G401 (cell line): Measurements from ENCODE around the gene NARS2. TPM values are rescaled to one million over a fixed set of nuclear protein-coding genes. Genes with fewer than 3 reads are reported as not detected.

Source experiments
- DNase-seq: peaks from one replicate; pipeline ENCODE4 v3.0.0-alpha.2; 2015; ENCODE audit warnings: low spot score
- in situ Hi-C: cut with HindIII; loops from 2 replicates; pipeline ENCODE4 v1.10.0; 2016; ENCODE audit warnings: low sequenced_read_pairs, mixed read lengths
- total RNA-seq: library from RNA; depleted of rRNA; stranded (reverse); fragments of >200 nt; shearing (Covaris generic); gene quantifications from 2 replicates; pipeline ENCODE4 v1.2.3, GENCODE V29; 2014; rRNA removed

NARS2 gene
- total RNA-seq, 1 experiment from 2014 or later = 54.9 TPM

DNA sequence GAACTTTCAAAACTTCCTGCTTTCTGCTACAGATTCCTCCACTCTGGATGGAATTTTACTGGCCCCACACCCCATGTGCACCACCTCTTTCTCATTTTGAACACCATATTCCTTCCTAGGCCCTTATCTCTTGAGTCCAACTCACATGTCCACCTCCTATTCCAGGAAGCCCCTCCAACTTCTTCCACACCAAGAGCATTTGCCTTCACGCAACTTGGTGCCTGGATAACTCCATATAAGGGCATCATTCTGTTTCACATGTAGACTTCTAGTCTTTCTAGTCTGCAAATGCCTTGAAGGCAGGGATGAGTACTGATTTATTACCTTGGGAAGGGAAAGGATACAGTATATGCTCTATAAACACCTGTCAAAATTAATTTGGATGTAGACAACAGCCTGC lies 174.5 kb downstream of the NARS2 start:
- no peak for DNase-seq
- in situ Hi-C loops = no loop called here

DNA sequence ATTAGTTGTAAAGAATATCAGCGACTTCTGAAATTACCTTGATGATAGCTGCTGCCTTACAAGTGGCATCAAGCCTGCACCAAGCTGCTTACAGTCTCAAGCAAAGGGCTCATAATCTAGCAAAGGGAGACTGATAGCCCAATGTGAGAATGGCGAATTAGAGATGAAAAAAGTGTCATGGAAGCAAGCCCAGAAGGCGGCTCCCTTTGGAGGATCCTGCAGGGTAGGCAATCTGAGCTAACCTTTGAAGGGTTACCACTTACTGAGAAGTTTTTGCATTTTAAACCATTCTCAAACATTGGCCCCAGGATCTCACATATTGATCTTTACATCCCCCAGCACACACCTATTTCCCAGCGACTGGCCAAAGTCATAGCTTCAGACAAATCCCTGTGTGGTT lies 175.5 kb downstream of the NARS2 start:
- in situ Hi-C loops = no loop called here
- DNase-seq = no peak

DNA sequence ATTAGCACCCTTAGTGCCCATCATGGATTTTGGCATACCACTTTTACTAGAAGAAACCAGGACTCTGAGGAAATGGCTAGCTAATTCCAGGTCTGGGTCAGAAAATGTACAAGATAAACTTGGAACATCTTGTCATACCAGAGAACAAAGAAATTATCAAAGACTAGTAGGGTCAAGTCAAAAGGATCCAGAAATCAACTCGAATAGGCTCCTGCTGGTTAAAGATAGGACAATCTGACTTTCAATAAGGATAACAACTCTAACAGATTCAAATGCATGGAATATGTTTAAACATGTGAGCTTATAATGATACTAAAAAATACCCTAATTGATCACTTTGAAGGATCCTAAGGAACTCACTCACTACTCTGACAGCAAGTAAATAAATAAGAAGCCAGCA lies 175.9 kb downstream of the NARS2 start:
- in situ Hi-C loops = no loop called here
- DNase-seq = no peak

DNA sequence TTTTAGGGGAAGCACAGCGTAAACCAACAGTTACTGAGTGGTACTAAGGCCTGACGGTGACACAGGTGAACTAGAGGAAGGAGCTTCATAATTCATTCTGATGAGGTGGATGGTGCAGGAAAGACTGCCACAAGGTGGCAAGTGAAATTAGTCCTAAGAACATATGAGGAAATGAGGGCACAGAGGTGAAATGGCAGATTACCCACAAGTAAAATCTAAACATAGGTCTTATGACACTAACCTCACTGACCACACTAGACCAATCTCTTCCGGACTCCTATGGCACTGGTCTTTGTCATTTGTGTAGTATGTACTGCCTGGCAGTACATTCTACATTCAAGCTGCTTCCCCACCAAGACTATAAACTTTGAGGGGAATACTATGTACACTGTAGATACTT lies 177.3 kb downstream of the NARS2 start:
- no peak for DNase-seq
- in situ Hi-C loops = no loop called here

DNA sequence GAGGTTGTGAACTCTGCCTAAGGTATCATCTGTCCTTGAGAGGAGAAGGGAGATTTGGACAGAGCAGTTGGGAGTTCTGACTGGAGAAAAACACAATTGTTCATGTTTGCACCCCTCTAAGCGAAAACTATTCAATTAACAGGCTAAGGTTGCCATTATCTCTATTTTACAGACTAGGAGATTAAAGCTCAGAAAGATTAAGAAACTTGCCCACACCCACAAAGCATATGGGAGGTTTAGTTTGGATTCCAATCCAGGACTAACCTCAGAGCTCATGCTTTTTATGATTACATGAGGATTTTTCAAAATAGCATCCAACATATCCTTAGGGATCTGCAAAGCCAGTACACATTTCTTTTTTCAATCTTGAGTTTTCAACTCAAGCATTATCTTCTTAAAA lies 179.1 kb downstream of the NARS2 start:
- in situ Hi-C loops = no loop called here
- no peak for DNase-seq

DNA sequence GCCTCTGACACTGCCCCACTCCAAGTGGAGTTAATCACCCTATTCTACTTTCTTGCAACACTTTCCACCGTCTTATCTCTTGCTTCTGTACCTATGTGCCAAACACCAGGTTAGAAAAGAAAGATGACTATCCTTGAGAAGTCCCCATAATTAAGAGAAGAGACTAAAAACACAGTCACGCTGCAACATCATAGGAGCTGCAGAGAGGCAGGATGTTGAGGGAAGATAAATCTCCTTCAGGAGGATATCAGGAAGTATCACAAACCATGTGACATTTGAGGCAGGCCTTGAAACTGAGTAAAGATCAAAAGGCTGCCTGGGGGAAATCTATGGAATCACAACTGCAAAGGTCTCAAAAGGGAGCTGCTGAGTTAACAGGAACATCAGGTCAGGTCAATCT lies 181.8 kb downstream of the NARS2 start:
- no peak for DNase-seq
- in situ Hi-C loops = no loop called here

DNA sequence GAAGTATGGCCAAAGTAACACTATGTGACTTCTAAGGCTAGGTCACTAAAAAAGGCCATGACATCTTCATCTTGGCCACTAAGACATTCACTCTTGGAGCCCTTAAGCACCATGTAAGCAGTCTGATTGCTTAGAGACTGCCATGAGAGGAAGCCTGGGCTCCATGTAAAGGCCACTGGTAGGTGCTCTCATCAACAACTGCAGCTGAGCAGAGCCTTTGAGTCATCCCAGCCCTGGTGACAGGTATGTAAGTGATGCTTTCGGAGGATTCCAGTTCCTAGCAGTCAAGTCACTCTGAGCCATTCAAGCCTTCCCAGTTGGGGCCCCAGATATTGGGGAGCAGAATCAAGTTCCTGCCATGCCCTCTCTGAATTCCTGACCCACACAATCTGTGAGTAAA lies 183.2 kb downstream of the NARS2 start:
- in situ Hi-C loops = no loop called here
- DNase-seq = no peak

DNA sequence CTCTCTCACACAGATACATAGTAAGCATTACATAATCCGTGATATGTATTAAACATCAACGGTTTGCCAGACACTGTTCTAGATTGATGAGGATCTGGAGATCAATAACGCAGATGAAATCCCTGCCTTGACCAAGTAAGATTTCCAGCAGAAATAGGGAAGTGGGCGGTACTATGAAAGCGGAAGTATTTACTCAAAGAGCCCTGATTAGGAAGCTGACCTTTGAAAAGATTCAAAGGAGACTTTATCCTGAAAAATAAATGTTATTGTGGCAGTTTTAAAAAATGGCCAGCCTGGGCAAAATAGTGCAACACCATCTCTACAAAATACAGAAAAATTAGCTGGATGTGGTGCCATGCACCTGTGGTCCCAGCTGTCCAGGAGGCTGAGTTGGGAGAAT lies 183.9 kb downstream of the NARS2 start:
- in situ Hi-C loops = no loop called here

DNA sequence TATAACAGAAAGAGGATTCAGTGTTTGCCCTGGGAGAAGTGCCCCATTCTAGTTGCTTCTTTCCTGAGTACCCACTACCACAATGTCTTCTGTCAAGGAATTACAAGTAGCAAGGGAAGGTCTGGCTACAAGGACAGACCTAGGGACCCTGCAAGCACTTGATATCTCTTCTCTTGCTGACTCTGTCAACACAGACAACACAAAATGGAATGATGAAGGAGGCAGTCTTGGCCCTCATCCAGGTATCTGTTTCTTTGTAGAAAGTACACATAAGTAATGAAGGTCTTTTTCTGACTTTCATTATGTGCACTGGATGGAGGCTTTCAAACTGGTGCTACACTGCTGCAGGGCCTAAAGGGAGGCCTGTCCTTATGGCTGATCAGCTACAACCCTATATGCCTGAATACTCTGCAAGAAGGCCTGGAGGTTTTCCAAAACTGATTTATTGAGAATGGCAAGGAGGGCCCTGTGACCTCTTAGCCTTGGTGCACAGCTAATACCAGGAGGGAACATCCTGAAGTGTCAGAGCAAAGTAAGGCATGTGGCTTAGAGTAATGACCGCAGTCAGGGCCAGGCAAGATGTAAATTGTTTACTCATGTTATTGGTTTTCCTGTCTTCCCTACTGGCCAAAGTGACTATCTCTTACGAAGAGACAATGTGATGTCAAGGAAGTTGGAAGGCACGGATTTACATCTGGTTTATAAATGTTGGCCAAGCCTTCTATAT lies 188.3 kb downstream of the NARS2 start:
- DNase-seq = no peak
- in situ Hi-C loops = no loop called here

More for the DNA sequence above, 183.9 kb downstream of the NARS2 start:
- no peak for DNase-seq

Other genes with a start within 250 kb of the NARS2 start
- gene GAB2, start 157.0 kb downstream of the NARS2 start, total RNA-seq = 11.7 and 13.9 TPM in 2 replicates